ENCODE results near the gene ATP1B1.

The ATP1B1 gene

GRCh38 chr1:169119405-169119804 is 12.9 kb downstream of the ATP1B1 start:
- TF ChIP-seq, protein P1, sequence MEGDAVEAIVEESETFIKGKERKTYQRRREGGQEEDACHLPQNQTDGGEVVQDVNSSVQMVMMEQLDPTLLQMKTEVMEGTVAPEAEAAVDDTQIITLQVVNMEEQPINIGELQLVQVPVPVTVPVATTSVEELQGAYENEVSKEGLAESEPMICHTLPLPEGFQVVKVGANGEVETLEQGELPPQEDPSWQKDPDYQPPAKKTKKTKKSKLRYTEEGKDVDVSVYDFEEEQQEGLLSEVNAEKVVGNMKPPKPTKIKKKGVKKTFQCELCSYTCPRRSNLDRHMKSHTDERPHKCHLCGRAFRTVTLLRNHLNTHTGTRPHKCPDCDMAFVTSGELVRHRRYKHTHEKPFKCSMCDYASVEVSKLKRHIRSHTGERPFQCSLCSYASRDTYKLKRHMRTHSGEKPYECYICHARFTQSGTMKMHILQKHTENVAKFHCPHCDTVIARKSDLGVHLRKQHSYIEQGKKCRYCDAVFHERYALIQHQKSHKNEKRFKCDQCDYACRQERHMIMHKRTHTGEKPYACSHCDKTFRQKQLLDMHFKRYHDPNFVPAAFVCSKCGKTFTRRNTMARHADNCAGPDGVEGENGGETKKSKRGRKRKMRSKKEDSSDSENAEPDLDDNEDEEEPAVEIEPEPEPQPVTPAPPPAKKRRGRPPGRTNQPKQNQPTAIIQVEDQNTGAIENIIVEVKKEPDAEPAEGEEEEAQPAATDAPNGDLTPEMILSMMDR (IDR thresholded peaks at IDR 0.05; ENCODE audit: low read depth, low read length, poor library complexity, severe bottlenecking): no peak
- no peak for TF ChIP-seq EZH2phosphoT487 (IDR thresholded peaks at IDR 0.05; ENCODE audit: borderline replicate concordance, low read length)
- H3K4me3 ChIP-seq (ENCODE audit: low read length): no peak overlapping the region
- no peaks in the 10 kb centered on the region for H3K4me1 ChIP-seq (ENCODE audit: control insufficient read depth, low read length)
- no peak overlapping the region for H3K4me2 ChIP-seq (ENCODE audit: low read length)
- H3K79me2 ChIP-seq (ENCODE audit: control insufficient read depth, low read length): no peaks in the 10 kb centered on the region
- no peaks in the 10 kb centered on the region for H3K9me2 ChIP-seq (replicated peaks; ENCODE audit: control insufficient read depth, low read length)
- no peaks in the 10 kb centered on the region for H3F3A ChIP-seq (ENCODE audit: control insufficient read depth, insufficient read depth)
- no peaks in the 10 kb centered on the region for H3K9me3 ChIP-seq (ENCODE audit: control insufficient read depth, insufficient read depth, low read length)
- no peaks in the 10 kb centered on the region for H4K20me1 ChIP-seq (ENCODE audit: control insufficient read depth, insufficient read depth, low read depth, low read length)
- peaks cover 2% of the 10 kb centered on the region; the same call in 1 of the 2 replicates for H3K27me3 ChIP-seq (ENCODE audit: control insufficient read depth, low read length)
- no peak overlapping the region for H3K27ac ChIP-seq (ENCODE audit: low read depth, low read length)
- no peaks in the 10 kb centered on the region for H3K36me3 ChIP-seq (ENCODE audit: control insufficient read depth, low read length)

- Histone ChIP-seq H3K36me3 (ENCODE audit: control insufficient read depth, low read length) (no peaks in the 10 kb centered on the region), H3K4me1 (ENCODE audit: control insufficient read depth, low read length) (no peaks in the 10 kb centered on the region), H3F3A (ENCODE audit: control insufficient read depth, insufficient read depth) (no peaks in the 10 kb centered on the region), H3K9me3 (ENCODE audit: control insufficient read depth, insufficient read depth, low read length) (no peaks in the 10 kb centered on the region), H3K4me2 (ENCODE audit: low read length) (no peak overlapping the region), H3K27me3 (ENCODE audit: control insufficient read depth, low read length) (peaks cover 2% of the 10 kb centered on the region; the same call in 1 of the 2 replicates), H3K9me2 (replicated peaks; ENCODE audit: control insufficient read depth, low read length) (no peaks in the 10 kb centered on the region), H3K4me3 (ENCODE audit: low read length) (no peak overlapping the region), H4K20me1 (ENCODE audit: control insufficient read depth, insufficient read depth, low read depth, low read length) (no peaks in the 10 kb centered on the region), H3K27ac (ENCODE audit: low read depth, low read length) (no peak overlapping the region), H3K79me2 (ENCODE audit: control insufficient read depth, low read length) (no peaks in the 10 kb centered on the region)
- no peak for TF ChIP-seq EZH2phosphoT487 (IDR thresholded peaks at IDR 0.05; ENCODE audit: borderline replicate concordance, low read length)
- TF ChIP-seq, protein P1 (IDR thresholded peaks at IDR 0.05; ENCODE audit: low read depth, low read length, poor library complexity, severe bottlenecking): no peak
These were observed 13.6 kb downstream of the ATP1B1 start for GRCh38 chr1:169120066-169120465.

DNA sequence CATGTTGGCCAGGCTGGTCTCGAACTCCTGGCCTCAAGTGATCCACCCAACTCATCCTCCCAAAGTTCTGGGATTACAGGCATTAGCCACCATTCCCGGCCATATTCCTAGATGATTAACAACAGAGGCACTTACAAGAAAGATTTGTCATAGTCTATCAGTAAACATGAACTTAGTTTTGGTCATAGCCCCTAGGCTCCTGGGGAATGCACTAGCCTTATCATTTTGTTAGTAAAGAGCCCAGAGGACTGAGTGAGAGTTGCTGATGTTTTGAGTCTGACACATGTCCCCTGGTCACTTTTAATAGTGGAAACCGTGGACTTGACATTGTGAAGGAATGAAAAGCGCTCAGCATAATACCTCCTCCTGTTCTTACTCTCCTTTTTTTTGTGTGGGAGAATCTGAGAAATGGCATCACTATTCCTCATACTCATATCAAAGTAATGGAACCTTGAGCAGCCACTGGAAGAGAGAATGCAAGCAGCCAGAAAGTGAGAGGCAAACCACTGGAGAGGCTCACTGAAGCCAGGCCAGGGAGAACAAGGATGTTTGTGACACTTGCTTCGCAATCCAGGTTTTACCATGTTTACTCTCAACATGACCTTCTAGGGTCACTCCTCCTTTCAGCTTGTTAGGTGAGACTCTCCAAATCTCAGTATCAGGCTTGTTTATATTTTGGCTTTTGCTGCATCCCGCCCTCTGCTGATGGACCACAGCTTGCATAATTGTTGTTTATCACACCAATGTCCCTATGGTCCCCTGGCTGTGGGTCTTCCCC is 14.8 kb downstream of the ATP1B1 start:
- no peak for TF ChIP-seq EZH2phosphoT487 (IDR thresholded peaks at IDR 0.05; ENCODE audit: borderline replicate concordance, low read length)
- TF ChIP-seq, protein P1 (IDR thresholded peaks at IDR 0.05; ENCODE audit: low read depth, low read length, poor library complexity, severe bottlenecking): no peak
- Histone ChIP-seq H3K4me1 (ENCODE audit: control insufficient read depth, low read length) (no peaks in the 10 kb centered on the region), H3K9me3 (ENCODE audit: control insufficient read depth, insufficient read depth, low read length) (no peaks in the 10 kb centered on the region), H3K4me3 (ENCODE audit: low read length) (no peak overlapping the region), H3F3A (ENCODE audit: control insufficient read depth, insufficient read depth) (no peaks in the 10 kb centered on the region), H3K79me2 (ENCODE audit: control insufficient read depth, low read length) (no peaks in the 10 kb centered on the region), H4K20me1 (ENCODE audit: control insufficient read depth, insufficient read depth, low read depth, low read length) (no peaks in the 10 kb centered on the region), H3K4me2 (ENCODE audit: low read length) (no peak overlapping the region), H3K9me2 (replicated peaks; ENCODE audit: control insufficient read depth, low read length) (no peaks in the 10 kb centered on the region), H3K27me3 (ENCODE audit: control insufficient read depth, low read length) (peaks cover 2% of the 10 kb centered on the region; the same call in 1 of the 2 replicates), H3K27ac (ENCODE audit: low read depth, low read length) (no peak overlapping the region), H3K36me3 (ENCODE audit: control insufficient read depth, low read length) (no peaks in the 10 kb centered on the region)

All from DOHH2 (cell line).